SH-SY5Y (cell line): ENCODE measurements around the gene HOXB6.

ENCODE experiments used
- GATA2 ChIP-seq: IDR thresholded peaks from 2 replicates; pipeline ENCODE4 v1.6.1; 2011; ENCODE audit warnings: mild to moderate bottlenecking, low read depth, low read length
- GATA3 ChIP-seq: IDR thresholded peaks from 2 replicates; pipeline ENCODE4 v1.6.1; 2011; ENCODE audit warnings: low read depth, mild to moderate bottlenecking, low read length, moderate library complexity

HOXB6 gene

DNA sequence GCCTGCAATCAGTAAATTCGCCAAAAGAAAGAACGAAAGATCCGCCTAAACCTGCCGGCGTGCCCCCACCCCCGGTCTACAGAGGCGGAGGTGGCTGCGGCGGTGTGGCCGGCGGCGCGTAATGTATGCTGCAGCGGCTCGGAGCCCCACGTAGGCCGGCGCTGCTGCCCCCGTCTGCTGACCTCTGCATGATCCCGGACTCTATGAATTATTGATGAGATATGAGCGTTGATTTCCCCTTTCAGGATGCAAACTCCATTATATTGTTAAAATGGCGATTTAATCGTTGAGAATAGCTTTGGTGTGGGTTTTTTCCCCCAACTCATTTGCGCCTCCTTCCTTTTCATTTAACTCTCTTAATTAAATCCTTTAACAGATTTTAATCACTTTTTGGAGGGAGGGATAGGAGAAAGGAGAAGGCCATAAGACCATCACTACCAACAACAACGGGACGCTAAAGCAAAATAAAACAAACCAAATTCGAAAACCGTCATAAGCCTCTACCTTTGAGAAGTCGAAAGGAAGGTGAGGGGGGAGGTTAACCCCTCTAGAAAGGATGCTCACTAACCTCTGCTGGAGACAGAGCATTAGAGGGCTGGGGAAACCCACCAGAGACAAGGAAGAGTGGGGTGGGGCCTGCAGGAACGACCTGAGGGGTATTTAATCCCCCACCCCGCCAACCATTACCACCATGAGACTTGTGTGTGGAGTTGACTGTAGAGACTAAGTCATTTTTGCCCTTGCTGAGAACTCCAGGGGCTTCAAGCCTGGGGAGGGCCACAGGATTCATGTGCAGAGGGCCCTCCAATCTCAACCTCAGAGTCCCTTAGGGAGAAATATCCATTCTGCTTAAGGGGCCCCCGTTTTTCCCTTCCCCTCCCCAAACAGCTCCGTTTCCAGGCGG is 18.2 kb downstream of the HOXB6 start:
- TF ChIP-seq GATA3: no peak
- no peak for TF ChIP-seq GATA2

DNA sequence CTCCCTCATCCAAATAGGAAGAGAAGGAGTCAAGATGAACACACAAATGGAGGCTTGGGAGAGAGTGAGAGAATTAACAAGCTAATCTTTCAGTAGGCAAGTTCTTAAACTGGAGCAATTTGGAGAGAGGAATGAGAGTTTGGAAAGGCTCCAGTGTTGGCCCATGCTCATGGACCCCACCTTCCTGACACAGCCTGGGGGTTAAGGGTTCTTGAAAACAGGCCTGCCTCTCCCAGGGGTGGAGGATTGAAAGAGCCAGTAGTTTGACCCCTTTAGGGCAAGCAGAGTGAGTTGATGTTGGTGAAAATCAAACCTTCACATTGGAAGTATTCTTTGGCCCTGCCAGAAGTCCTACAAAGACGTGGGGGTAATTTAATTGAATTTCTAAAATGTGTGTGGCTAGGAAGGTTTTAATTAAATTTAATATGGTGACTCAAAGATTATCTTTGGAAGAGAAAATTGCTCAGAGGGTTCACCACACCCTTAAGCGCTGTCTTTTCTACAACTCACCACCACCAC is 20.5 kb downstream of the HOXB6 start:
- TF ChIP-seq GATA2 (no peak), GATA3 (no peak)

- TF ChIP-seq GATA3 (no peak), GATA2 (no peak)
Measured at GRCh38 chr17:48583708-48584222, 21.0 kb downstream of the HOXB6 start.

DNA sequence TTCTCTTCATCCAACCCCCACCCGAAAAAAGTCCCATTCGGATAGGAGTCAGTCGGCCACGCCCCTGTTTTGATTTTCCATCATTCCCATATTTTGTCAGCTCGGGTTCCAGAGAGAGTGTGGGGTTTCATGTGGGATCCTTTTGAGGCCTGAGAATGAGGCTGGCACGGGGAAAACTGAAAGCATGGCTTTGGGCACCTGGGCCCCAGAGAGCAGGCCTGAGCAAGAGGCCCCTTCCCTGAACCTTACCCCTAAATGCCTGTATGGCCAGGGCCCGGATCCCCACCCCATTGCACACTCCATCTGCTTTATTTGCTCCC is 22.1 kb downstream of the HOXB6 start:
- no peak for TF ChIP-seq GATA2
- no peak for TF ChIP-seq GATA3

DNA sequence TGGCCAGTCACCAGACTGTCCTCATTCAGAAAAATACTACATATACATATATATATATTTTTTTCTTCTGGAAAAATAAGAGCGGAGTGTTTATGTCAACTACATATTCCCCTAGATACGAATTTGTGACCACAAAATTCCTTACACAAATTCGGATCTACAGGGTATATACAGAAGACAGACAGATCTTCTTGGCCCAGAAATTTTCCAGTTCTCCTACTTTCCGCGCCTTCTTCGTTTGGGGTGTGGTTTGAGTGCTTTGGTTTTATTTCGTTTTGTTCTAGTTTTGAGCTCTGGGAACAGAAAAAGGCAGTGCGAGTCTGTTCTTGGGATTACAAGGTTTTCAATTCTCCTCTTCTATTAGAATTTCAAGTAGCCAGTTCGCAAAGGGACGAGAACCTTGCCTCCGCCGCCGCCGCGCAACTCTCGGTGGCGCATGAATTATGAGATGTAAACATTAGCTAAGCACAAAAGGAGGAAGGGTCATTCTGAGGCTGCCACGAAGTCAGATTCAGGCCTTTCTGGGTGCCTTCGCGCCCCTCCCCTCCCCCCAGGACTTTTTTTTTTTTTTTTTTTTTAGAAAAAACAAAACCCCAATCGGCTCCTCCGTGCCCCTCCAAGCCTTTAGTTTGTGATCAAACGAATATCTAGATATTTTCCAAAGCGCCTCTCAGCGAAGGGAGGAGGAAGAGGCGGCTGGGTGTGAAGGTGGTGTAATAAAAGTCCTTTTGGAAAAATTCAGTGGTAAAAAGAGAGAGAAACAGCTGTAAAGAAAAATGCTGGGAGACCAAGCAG is 24.8 kb downstream of the HOXB6 start:
- TF ChIP-seq GATA2: no peak
- no peak for TF ChIP-seq GATA3

DNA sequence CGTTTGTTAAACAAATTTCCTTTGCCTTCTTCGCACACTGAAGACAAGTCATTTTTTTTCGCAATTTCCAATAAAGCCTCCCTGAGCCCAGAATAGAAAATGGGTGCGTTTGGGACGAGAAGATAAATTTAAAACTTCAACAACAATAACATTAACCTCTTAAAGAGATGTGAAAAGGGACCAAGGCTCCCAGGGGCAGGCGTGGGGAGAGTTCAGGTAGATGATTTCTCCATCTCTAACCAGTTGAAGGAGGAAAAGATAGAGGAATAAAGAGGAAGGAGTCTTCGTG is 25.4 kb downstream of the HOXB6 start:
- TF ChIP-seq GATA3 (no peak), GATA2 (no peak)

- TF ChIP-seq GATA2 (no peak), GATA3 (no peak)
Measured at GRCh38 chr17:48578616-48579470, 25.9 kb downstream of the HOXB6 start.

DNA sequence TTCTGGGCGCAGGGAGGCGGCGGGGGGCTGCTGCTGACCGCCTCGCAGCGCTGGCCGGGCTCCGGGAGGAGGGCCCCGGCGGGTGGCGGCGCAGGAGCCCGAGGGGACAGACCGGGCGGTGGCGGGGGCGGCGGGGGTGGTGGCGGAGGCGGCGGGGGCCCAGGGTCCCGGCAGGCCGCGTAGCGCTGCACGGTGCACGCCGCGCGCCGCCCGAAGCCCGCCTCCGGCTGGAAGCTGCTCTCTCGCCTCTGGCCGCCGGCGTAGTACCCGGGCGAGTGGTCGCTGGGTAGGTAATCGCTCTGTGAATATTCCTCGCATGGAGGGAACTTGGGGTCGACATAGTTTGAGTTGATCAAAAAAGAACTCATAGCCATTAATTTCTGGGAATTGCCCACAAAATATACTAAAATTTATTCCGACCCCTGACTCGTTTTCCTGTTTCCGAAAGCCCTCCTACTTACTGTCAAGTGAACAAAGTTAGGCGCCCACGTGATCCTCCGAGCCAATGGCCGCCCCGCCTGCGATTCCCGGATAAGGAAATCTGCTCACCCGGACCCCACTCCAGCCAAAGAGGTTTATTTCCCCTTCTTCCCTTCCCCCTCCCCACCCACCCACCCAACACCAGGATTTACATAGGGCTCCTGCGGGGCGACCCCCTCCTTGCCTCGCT is 26.7 kb downstream of the HOXB6 start, which contains the start of gene HOXB4:
HOXB4 (minus strand) TSS at position 405 of the 670 bp plus-strand sequence; CDS start at position 374, 31 bp downstream.
- TF ChIP-seq GATA2 (no peak), GATA3 (no peak)

GRCh38 chr17:48577330-48577945 is 27.3 kb downstream of the HOXB6 start:
- TF ChIP-seq GATA2: no peak
- no peak for TF ChIP-seq GATA3

- no peak for TF ChIP-seq GATA2
- TF ChIP-seq GATA3: no peak
Measured at GRCh38 chr17:48576479-48577309, 28.1 kb downstream of the HOXB6 start.

GRCh38 chr17:48575673-48576478 is 28.9 kb downstream of the HOXB6 start:
- TF ChIP-seq GATA2 (no peak), GATA3 (no peak)

DNA sequence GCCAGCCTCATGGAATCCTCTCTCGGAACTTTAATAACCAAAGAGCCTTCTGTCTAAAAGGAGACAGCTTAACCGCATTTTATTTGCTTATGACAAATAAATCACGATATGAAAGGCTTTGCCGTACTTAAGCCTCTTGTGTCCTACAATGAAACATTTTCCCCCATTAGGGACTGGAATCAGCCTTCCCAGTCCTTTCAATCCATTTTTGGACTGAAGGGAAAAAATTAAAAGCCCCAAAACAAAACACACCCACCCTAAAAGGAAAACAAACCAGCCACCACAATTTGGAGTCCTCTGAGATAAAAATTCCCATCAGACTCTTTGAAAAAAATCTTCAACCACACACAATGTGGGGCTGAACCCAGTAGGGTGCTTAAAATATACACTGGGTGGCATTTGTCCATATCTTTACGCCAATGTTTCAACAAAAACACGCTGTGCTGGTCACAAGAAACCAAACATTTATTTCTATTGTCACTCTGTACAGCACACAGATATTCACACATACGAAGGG is 29.7 kb downstream of the HOXB6 start:
- TF ChIP-seq GATA3: no peak
- no peak for TF ChIP-seq GATA2
